CD4-positive, alpha-beta memory T cell (primary cell): ENCODE data around the gene PRIM2. TPM values are rescaled to one million over a fixed set of nuclear protein-coding genes. Genes with fewer than 3 reads are reported as not detected.
"Not testable (repeated sequence)": the region's sequence is repeated elsewhere in the genome, so short reads cannot be mapped to it uniquely, and the experiment has no call there.

Experiments used
- CTCF ChIA-PET: fragments of 350-600 bp; sonication (Branson Sonifier 250); formaldehyde crosslinking; loops from one replicate; lab custom pipeline; 2021; ENCODE audit warnings: inconsistent platforms; ENCODE audit not compliant: partially characterized antibody; lab: Charles Lee
- POLR2A ChIA-PET: fragments of 350-600 bp; sonication (Branson Sonifier 250); formaldehyde crosslinking; loops from one replicate; lab custom pipeline; 2021; ENCODE audit not compliant: partially characterized antibody; lab: Charles Lee
- DNase-seq, 5 donors: peaks; one replicate each; pipeline versions ENCODE4 v3.0.0 to v3.0.0-alpha.2; 2020 to 2022; ENCODE audit warnings: mixed read lengths in 1 of 5
- H3K27ac ChIP-seq: one replicate; pipeline ENCODE4 v1.7.0; 2013; ENCODE audit warnings: low read depth, low read length
- H3K27me3 ChIP-seq: 2 replicates; pipeline ENCODE4 v1.7.0; 2013; ENCODE audit warnings: mild to moderate bottlenecking, low read length, moderate library complexity; ENCODE audit not compliant: insufficient read depth
- H3K36me3 ChIP-seq: 2 replicates; pipeline ENCODE4 v1.7.0; 2013; ENCODE audit warnings: mild to moderate bottlenecking, low read length, moderate library complexity; ENCODE audit not compliant: insufficient read depth
- H3K4me1 ChIP-seq: 2 replicates; pipeline ENCODE4 v1.7.0; 2013; ENCODE audit warnings: mild to moderate bottlenecking, low read length, moderate library complexity; ENCODE audit not compliant: insufficient read depth
- H3K4me3 ChIP-seq, 2 donors: one replicate each; pipeline ENCODE4 v1.7.0; 2013; ENCODE audit warnings: low read length in 2 of 2, mild to moderate bottlenecking in 1 of 2
- H3K9me3 ChIP-seq, 2 donors: one replicate each; pipeline ENCODE4 v1.7.0; 2013; ENCODE audit warnings: low read length in 2 of 2, control low read depth in 1 of 2; ENCODE audit not compliant: control insufficient read depth in 1 of 2
- H3K27ac Mint-ChIP-seq, 7 donors: one replicate each; pipeline ENCODE4 v1.8.0; 2020 to 2021; ENCODE audit warnings: mixed read lengths in 7 of 7, mild to moderate bottlenecking in 6 of 7, inconsistent platforms in 3 of 7, moderate library complexity in 3 of 7
- H3K27me3 Mint-ChIP-seq, 2 donors: one replicate each; pipeline ENCODE4 v1.8.0; 2020 to 2021; ENCODE audit warnings: mixed read lengths in 2 of 2
- H3K36me3 Mint-ChIP-seq, 2 donors: one replicate each; pipeline ENCODE4 v1.8.0; 2020 to 2021; ENCODE audit warnings: mixed read lengths in 2 of 2, inconsistent platforms in 1 of 2, mild to moderate bottlenecking in 1 of 2
- H3K4me1 Mint-ChIP-seq, 4 donors: one replicate each; pipeline ENCODE4 v1.8.0; 2020 to 2021; ENCODE audit warnings: mixed read lengths in 4 of 4, mild to moderate bottlenecking in 1 of 4
- H3K4me3 Mint-ChIP-seq, 8 donors: one replicate each; pipeline ENCODE4 v1.8.0; 2020 to 2021; ENCODE audit warnings: mixed read lengths in 8 of 8, mild to moderate bottlenecking in 7 of 8, moderate library complexity in 6 of 8, inconsistent platforms in 3 of 8
- H3K9me3 Mint-ChIP-seq, 8 donors: one replicate each; pipeline ENCODE4 v1.8.0; 2020 to 2021; ENCODE audit warnings: mixed read lengths in 8 of 8, mild to moderate bottlenecking in 5 of 8, inconsistent platforms in 3 of 8, moderate library complexity in 1 of 8
- intact Hi-C: fragments of 100-400 bp; cut with micrococcal nuclease; formaldehyde crosslinking; loops from one replicate; pipeline ENCODE4 v1.15.1; 2023
- polyA plus RNA-seq, 2 donors: library from polyadenylated mRNA; unstranded; fragments of 300-500 nt; fragmentation: Illumina TruSeq; gene quantifications; one replicate each; pipeline ENCODE4 v1.2.3, GENCODE V29; 2021
- total RNA-seq, 2 experiments: library from RNA; stranded (reverse); gene quantifications; one replicate each; pipeline ENCODE4 v1.2.3, GENCODE V29; 2021

PRIM2 gene
- total and polyA plus RNA-seq, 4 experiments from 2014 or later: 8.3 to 12.8 (median 10.4) TPM

- H3K27me3 ChIP-seq, H3K9me3 Mint-ChIP-seq, H3K4me1 Mint-ChIP-seq, H3K27ac Mint-ChIP-seq, H3K4me1 ChIP-seq, DNase-seq, H3K27ac ChIP-seq, intact Hi-C loops, H3K36me3 ChIP-seq, H3K4me3 ChIP-seq, CTCF ChIA-PET, H3K27me3 Mint-ChIP-seq, POLR2A ChIA-PET, H3K9me3 ChIP-seq, H3K36me3 Mint-ChIP-seq, H3K4me3 Mint-ChIP-seq: not testable (repeated sequence)
Observed at GRCh38 chr6:57516776-57517175, 199.3 kb downstream of the PRIM2 start.

GRCh38 chr6:57519198-57519597, 201.8 kb downstream of the PRIM2 start:
- H3K27me3 Mint-ChIP-seq, H3K27me3 ChIP-seq, H3K4me1 Mint-ChIP-seq, intact Hi-C loops, H3K36me3 Mint-ChIP-seq, H3K27ac ChIP-seq, H3K36me3 ChIP-seq, H3K9me3 ChIP-seq, H3K4me3 ChIP-seq, DNase-seq, POLR2A ChIA-PET, H3K4me1 ChIP-seq, H3K9me3 Mint-ChIP-seq, CTCF ChIA-PET, H3K27ac Mint-ChIP-seq, H3K4me3 Mint-ChIP-seq: not testable (repeated sequence)

GRCh38 chr6:57521085-57521484, 203.7 kb downstream of the PRIM2 start:
- H3K4me3 Mint-ChIP-seq, H3K4me1 ChIP-seq, H3K27ac ChIP-seq, POLR2A ChIA-PET, H3K4me3 ChIP-seq, H3K36me3 ChIP-seq, H3K36me3 Mint-ChIP-seq, H3K4me1 Mint-ChIP-seq, H3K27me3 Mint-ChIP-seq, H3K27ac Mint-ChIP-seq, H3K27me3 ChIP-seq, H3K9me3 ChIP-seq, CTCF ChIA-PET, DNase-seq, intact Hi-C loops, H3K9me3 Mint-ChIP-seq: not testable (repeated sequence)

- H3K4me3 Mint-ChIP-seq, H3K4me3 ChIP-seq, H3K4me1 ChIP-seq, DNase-seq, H3K27ac Mint-ChIP-seq, H3K36me3 Mint-ChIP-seq, CTCF ChIA-PET, H3K27me3 Mint-ChIP-seq, H3K9me3 ChIP-seq, H3K36me3 ChIP-seq, intact Hi-C loops, H3K4me1 Mint-ChIP-seq, H3K9me3 Mint-ChIP-seq, POLR2A ChIA-PET, H3K27me3 ChIP-seq, H3K27ac ChIP-seq: not testable (repeated sequence)
Observed at GRCh38 chr6:57523221-57523620, 205.8 kb downstream of the PRIM2 start.

- intact Hi-C loops, H3K4me1 Mint-ChIP-seq, CTCF ChIA-PET, H3K4me1 ChIP-seq, H3K36me3 ChIP-seq, H3K9me3 Mint-ChIP-seq, H3K4me3 ChIP-seq, DNase-seq, POLR2A ChIA-PET, H3K27me3 Mint-ChIP-seq, H3K36me3 Mint-ChIP-seq, H3K27me3 ChIP-seq, H3K9me3 ChIP-seq, H3K4me3 Mint-ChIP-seq, H3K27ac Mint-ChIP-seq, H3K27ac ChIP-seq: not testable (repeated sequence)
Observed at GRCh38 chr6:57529755-57530154, 212.3 kb downstream of the PRIM2 start.

- H3K27ac Mint-ChIP-seq, DNase-seq, H3K4me3 Mint-ChIP-seq, H3K27me3 ChIP-seq, H3K36me3 ChIP-seq, POLR2A ChIA-PET, H3K9me3 ChIP-seq, CTCF ChIA-PET, H3K4me1 ChIP-seq, H3K27ac ChIP-seq, H3K9me3 Mint-ChIP-seq, intact Hi-C loops, H3K27me3 Mint-ChIP-seq, H3K4me1 Mint-ChIP-seq, H3K4me3 ChIP-seq: not testable (repeated sequence)
- H3K36me3 Mint-ChIP-seq: peaks cover 5 to 10% of the 10 kb centered on the region in 2 donors
Observed at GRCh38 chr6:57532660-57533059, 215.2 kb downstream of the PRIM2 start.

GRCh38 chr6:57535121-57535520, 217.7 kb downstream of the PRIM2 start:
- POLR2A ChIA-PET: not testable (repeated sequence)

GRCh38 chr6:57535994-57536393, 218.6 kb downstream of the PRIM2 start:
- H3K4me1 ChIP-seq, CTCF ChIA-PET, H3K9me3 ChIP-seq, H3K4me3 Mint-ChIP-seq, H3K27ac ChIP-seq, H3K4me1 Mint-ChIP-seq, H3K27me3 Mint-ChIP-seq, H3K27ac Mint-ChIP-seq, H3K36me3 ChIP-seq, intact Hi-C loops, H3K4me3 ChIP-seq, DNase-seq, H3K9me3 Mint-ChIP-seq, POLR2A ChIA-PET, H3K27me3 ChIP-seq: not testable (repeated sequence)
- H3K36me3 Mint-ChIP-seq: peaks cover 14% of the 10 kb centered on the region in 2 donors

More at GRCh38 chr6:57535121-57535520, 217.7 kb downstream of the PRIM2 start:
- H3K4me3 Mint-ChIP-seq, H3K4me3 ChIP-seq, intact Hi-C loops, H3K27me3 ChIP-seq, CTCF ChIA-PET, H3K4me1 ChIP-seq, H3K9me3 ChIP-seq, H3K27ac ChIP-seq, H3K4me1 Mint-ChIP-seq, H3K27me3 Mint-ChIP-seq, H3K36me3 ChIP-seq, DNase-seq, H3K9me3 Mint-ChIP-seq, H3K27ac Mint-ChIP-seq: not testable (repeated sequence)
- peaks cover 13% of the 10 kb centered on the region in 2 donors for H3K36me3 Mint-ChIP-seq
